Stimulated activated CD4-positive, alpha-beta T cell treated with anti-CD3 and anti-CD28 coated beads, Interleukin-15, amount 100 ng/mL, for 24 hours (primary cell): ENCODE measurements around the gene ERVMER34-1.

Experiments used
- DNase-seq: peaks from one replicate; pipeline ENCODE4 v3.0.0-alpha.2; 2020

Gene ERVMER34-1

GRCh38 chr4:52718123-52718522, 33.1 kb downstream of the ERVMER34-1 start:
- DNase-seq, result peak; percentile 39

- DNase-seq, result no peak
These were observed 34.7 kb downstream of the ERVMER34-1 start for GRCh38 chr4:52716364-52717151.

- no peak for DNase-seq
These were observed 35.3 kb downstream of the ERVMER34-1 start for GRCh38 chr4:52715914-52716313.

GRCh38 chr4:52715255-52715897, 35.8 kb downstream of the ERVMER34-1 start:
- no peak for DNase-seq

DNA sequence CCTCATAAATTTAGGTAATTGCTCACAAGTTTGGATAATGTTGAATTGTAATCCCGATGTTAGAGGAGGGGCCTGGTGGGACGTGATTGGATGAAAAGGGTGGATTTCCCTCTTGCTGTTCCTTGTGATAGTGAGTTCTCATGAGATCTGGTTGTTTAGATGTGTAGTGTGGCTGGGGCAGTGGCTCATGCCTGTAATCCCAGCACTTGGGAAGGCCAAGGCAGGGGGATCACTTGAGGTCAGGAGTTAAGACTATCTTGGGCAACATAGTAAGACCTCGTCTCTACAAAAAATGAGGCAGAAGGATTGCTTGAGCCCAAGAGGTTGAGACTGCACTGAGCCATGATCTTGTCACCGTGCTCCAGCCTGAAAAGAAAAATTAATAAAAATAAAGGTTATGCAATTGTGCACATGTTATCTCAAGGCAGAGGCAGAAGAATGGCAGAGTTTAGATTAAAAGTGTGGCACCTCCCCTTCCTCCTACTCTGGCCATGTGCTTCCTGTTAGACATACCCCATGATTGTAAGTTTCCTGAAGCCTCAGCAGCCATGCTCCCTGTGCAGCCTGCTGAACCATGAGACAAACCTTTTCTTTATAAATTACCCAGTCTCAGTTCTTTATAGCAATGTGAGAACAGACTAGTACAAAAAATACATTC, 36.5 kb downstream of the ERVMER34-1 start:
- peak; percentile 36 for DNase-seq

DNA sequence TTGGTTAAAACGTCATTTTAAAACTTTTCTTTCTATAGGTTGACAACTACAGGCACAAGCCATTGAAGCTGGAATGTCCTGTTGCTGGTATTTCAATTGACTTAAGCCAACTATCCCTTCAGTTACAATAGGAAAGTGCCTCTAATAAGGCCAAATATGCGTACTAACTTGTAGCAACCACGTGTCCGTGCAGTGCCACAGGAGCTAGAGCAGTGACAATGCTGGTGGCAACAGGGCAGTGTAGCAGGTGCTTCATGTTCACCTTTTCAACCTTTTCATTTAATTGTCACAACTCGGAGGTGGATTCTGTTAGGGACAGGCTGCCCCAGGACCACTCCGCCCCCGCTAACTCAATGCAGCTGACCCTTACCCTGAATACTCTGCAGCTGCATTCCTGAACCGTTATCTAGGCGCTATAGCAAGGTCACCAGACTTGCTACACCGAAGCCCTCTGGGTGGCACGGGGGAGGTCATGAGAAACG, 37.7 kb downstream of the ERVMER34-1 start:
- DNase-seq, result peak; percentile 36

- DNase-seq, result peak; percentile 99
These were observed 38.7 kb downstream of the ERVMER34-1 start for GRCh38 chr4:52712251-52713130.

DNA sequence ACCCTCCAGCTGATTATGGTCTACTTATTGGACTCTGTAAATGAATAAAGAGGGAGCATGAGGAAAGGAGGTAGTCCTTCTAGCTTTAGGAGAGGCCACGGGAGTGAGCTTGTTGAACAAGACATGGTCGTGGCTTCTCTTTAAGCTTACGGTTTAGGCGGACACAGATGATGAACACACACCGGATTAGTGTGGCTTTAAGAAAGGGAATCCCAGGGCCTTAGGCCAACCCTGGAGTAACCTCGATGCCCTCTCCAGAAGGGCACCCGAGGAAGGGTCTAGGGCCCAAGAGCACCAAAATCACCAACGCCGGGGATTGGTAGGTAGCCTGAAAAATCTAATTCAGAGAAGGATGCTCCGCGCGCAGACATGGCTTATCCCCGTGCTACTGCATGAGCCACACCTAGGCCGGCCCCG, 39.4 kb downstream of the ERVMER34-1 start:
- no peak for DNase-seq

DNA sequence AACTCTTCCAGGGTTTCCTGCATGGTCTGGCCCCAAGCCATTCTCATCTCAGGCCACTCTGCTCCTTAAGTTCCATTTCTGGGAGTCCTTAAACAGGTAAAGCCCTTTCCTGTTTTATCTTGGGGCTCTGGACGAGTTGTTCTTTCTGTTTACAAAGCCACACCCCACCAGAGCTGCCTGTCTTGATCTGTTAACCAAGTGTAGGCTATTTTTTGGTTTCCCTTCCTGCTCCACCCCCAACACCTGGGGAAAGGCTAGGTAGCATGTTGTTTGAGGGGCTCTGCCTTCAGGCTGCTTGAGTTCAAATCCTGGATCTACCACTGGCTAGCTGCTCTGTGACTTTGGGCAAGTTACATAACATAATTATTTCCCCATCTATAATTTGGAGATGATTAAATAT, 40.0 kb downstream of the ERVMER34-1 start:
- no peak for DNase-seq

- no peak for DNase-seq
These were observed 42.1 kb downstream of the ERVMER34-1 start for GRCh38 chr4:52709155-52709554.

GRCh38 chr4:52704661-52705060, 46.6 kb downstream of the ERVMER34-1 start:
- DNase-seq, result no peak

- no peak for DNase-seq
These were observed 47.1 kb downstream of the ERVMER34-1 start for GRCh38 chr4:52704133-52704532.

- no peak for DNase-seq
These were observed 50.0 kb downstream of the ERVMER34-1 start for GRCh38 chr4:52701207-52701606.

DNA sequence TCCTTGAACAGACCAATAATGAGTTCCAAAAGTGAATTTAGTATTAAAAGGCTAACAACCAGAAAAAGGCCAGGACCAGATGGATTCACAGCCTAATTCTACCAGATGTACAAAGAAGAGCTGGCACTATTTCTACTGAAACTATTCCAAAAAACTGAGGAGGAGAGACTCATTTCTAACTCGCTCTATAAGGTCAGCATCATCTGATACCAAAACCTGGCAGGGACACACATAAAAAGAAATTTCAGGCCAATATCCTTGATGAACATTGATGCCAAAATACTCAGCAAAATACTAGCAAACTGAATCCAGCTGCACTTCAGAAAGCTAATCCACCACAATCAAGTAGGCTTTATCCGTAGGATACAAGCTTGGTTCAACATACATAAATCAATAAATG, 56.3 kb downstream of the ERVMER34-1 start:
- DNase-seq, result no peak

DNA sequence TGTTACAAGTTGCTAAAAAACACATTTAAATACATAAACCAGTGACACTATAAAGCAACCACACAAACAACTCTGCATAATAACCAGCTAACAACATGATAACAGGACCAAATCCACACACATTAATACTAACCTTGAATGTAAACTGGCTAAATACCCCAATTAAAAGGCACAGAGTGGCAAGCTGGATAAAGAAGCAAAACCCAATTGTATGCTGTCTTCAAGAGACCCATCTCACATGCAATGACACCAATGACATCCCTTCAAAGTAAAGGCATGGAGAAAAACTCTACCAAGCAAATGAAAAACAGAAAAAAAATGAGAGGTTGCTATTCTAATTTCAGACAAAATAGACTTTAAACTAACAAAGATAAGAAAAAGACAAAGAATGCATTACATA, 57.7 kb downstream of the ERVMER34-1 start:
- DNase-seq, result no peak
